ENCODE results near the gene DENND5B.

DENND5B gene

DNA sequence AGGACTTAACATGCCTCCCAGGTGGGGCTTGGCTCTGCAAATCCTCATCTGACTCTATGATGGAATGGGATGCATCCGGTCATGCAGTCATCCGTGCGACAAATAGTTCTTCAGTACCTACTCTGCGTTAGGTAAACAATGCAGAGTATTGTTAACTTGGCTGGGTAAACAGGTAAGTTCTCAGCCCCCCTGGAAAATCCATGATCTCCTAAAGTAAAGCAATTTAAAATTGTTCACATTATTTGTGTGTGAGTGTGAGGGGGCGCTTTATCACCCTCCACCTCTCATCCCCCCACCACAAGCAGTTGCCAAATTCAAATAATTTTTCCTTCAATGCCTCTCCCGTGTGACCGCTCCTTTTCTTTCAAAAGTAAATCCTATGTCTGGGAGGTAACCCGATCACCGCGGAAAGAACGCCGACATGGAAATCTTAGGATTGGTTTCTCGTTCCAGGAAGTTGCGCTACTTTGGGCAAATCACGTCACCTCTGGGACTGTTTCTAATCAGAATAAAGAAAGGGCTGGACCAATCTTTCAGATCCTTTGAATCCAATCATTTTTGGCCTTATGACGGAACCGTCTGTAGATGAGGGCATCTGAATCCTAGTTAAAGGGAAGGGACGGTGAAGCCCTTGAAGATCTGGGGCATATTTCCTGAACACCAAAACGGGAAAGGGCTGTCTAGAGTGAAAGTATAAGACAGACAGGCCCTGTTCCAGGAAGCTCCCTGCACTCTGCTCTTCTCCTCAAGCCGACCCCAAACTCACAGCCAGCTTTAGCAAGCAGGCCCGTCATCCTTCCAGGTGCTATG lies 221.0 kb downstream of the DENND5B start:
- ChIA-PET POLR2A (no interaction called here), CTCF (interaction anchor here (0.9 to 3.7 kb wide), 2 partner anchors 7 to 33 kb away, joined by 3 to 12 read pairs; no protein-coding TSS in a partner anchor)
- no peak for DNase-seq (ENCODE audit: extremely low spot score)
- no peak for TF ChIP-seq CTCF (IDR thresholded peaks at IDR 0.05; ENCODE audit: control extremely low read depth, extremely low read depth, low read depth, missing control alignments)

- DNase-seq (ENCODE audit: extremely low spot score) = no peak
- no peak for TF ChIP-seq CTCF (IDR thresholded peaks at IDR 0.05; ENCODE audit: control extremely low read depth, extremely low read depth, low read depth, missing control alignments)
- ChIA-PET POLR2A (no interaction called here), CTCF (interaction anchor here (1.0 to 1.7 kb wide), 2 partner anchors 31 to 34 kb away, joined by 3 read pairs; no protein-coding TSS in a partner anchor)
Observed at GRCh38 chr12:31368666-31369361, 222.1 kb downstream of the DENND5B start.

DNA sequence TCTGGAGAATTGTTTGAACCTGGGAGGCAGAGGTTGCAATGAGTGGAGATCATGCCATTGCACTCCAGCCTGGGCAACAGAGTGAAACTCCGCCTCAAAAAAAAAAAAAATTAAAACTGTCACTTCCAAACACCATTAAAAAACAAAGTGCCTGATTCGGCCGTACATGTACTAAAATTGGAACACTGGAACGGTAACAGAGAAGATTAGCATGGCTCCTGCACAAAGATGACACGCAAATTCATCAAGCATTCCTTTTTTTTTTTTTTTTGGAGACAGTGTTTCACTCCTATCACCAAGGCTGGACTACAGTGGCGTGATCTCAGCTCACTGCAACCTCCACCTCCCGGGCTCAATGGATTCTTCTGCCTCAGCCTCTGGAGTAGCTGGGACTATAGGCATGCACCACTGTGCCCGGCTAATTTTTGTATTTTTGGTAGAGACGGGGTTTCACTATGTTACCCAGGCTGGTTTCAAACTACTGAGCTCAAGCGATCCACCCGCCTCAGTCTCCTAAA lies 224.8 kb downstream of the DENND5B start:
- CTCF ChIA-PET = interaction anchor here (1.1 kb wide), 1 partner anchor 91 kb away, joined by 3 read pairs; no protein-coding TSS in a partner anchor
- POLR2A ChIA-PET = no interaction called here
- DNase-seq (ENCODE audit: extremely low spot score) = no peak
- TF ChIP-seq CTCF (IDR thresholded peaks at IDR 0.05; ENCODE audit: control extremely low read depth, extremely low read depth, low read depth, missing control alignments) = no peak

DNA sequence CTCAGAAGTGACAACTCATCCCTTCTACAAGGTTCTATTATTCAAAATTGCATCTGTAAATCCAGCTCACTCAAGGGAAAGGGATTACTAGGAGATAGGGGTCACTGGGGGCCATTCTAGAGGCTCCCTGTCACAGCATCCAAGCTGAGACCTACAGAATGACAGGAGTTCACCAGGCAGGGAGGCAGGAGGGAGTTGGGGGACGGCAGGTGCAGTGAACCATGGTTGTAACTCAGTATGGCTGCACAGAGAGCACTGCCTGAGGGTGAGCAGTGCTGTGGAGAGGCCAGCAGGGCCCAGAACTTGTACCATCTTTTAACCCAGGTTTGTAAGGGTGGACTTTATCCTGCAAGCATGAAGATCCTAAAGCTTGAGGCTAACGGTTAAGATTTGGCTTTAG lies 227.1 kb downstream of the DENND5B start:
- no peak for TF ChIP-seq CTCF (IDR thresholded peaks at IDR 0.05; ENCODE audit: control extremely low read depth, extremely low read depth, low read depth, missing control alignments)
- POLR2A ChIA-PET = no interaction called here
- CTCF ChIA-PET = interaction anchor here (0.7 to 3.3 kb wide), 17 partner anchors 8 to 272 kb away, joined by 3 to 28 read pairs (median 4); partner anchors contain the start of gene DENND5B
- DNase-seq (ENCODE audit: extremely low spot score) = no peak

GRCh38 chr12:31363416-31363809 lies 227.5 kb downstream of the DENND5B start:
- peak; percentile 8 for DNase-seq (ENCODE audit: extremely low spot score)
- POLR2A ChIA-PET = no interaction called here
- CTCF ChIA-PET = interaction anchor here (0.7 to 3.3 kb wide), 19 partner anchors 8 to 273 kb away, joined by 3 to 28 read pairs (median 4); partner anchors contain the start of gene DENND5B
- TF ChIP-seq CTCF (IDR thresholded peaks at IDR 0.05; ENCODE audit: control extremely low read depth, extremely low read depth, low read depth, missing control alignments) = no peak

GRCh38 chr12:31362759-31363415 lies 228.0 kb downstream of the DENND5B start:
- POLR2A ChIA-PET = no interaction called here
- peak; percentile 43 for TF ChIP-seq CTCF (IDR thresholded peaks at IDR 0.05; ENCODE audit: control extremely low read depth, extremely low read depth, low read depth, missing control alignments)
- peak; percentile 63 for DNase-seq (ENCODE audit: extremely low spot score)
- CTCF ChIA-PET = interaction anchor here (0.7 to 3.3 kb wide), 19 partner anchors 8 to 273 kb away, joined by 3 to 28 read pairs (median 4); partner anchors contain the start of gene DENND5B

Data from GM10248 (cell line).